HG03565 (cell line): ENCODE measurements around the gene RGMB.

Experiments used
- ATAC-seq: cut with Tn5 transposase; IDR thresholded peaks from one replicate; pipeline ENCODE4 v1.9.1; 2021; ENCODE audit warnings: mild to moderate bottlenecking, moderate library complexity; ENCODE audit not compliant: unreplicated experiment

Gene RGMB

GRCh38 chr5:98768160-98768959 lies 5.1 kb upstream of the RGMB start:
- peak; percentile 46 for ATAC-seq

- no peak for ATAC-seq
Measured at GRCh38 chr5:98768960-98769209, 4.6 kb upstream of the RGMB start.

GRCh38 chr5:98769210-98769958 lies 4.1 kb upstream of the RGMB start:
- ATAC-seq, result no peak

- no peak for ATAC-seq
Measured at GRCh38 chr5:98769959-98770208, 3.6 kb upstream of the RGMB start.

- no peak for ATAC-seq
Measured at GRCh38 chr5:98770209-98770910, 3.1 kb upstream of the RGMB start.

GRCh38 chr5:98770911-98771322 lies 2.5 kb upstream of the RGMB start:
- ATAC-seq, result no peak

- no peak for ATAC-seq
Measured at GRCh38 chr5:98771382-98772109, 1.9 kb upstream of the RGMB start.

- peak; percentile 10 for ATAC-seq
Measured at GRCh38 chr5:98772415-98773213, 849 bp upstream of the RGMB start.

- no peak for ATAC-seq
Measured at GRCh38 chr5:98773214-98773463, 324 bp upstream of the RGMB start.

GRCh38 chr5:98774192-98775033 lies 950 bp downstream of the RGMB start:
- ATAC-seq, result peak; percentile 24

GRCh38 chr5:98775246-98776065 lies 2.0 kb downstream of the RGMB start:
- ATAC-seq, result no peak

- no peak for ATAC-seq
Measured at GRCh38 chr5:98776066-98776705, 2.7 kb downstream of the RGMB start.

GRCh38 chr5:98777295-98777694 lies 3.8 kb downstream of the RGMB start:
- ATAC-seq, result no peak

GRCh38 chr5:98779264-98779877 lies 5.9 kb downstream of the RGMB start:
- ATAC-seq, result no peak

- no peak for ATAC-seq
Measured at GRCh38 chr5:98780390-98780789, 6.9 kb downstream of the RGMB start.

- no peak for ATAC-seq
Measured at GRCh38 chr5:98781520-98781919, 8.1 kb downstream of the RGMB start.

- ATAC-seq, result no peak
Measured at GRCh38 chr5:98781964-98782363, 8.5 kb downstream of the RGMB start.

- no peak for ATAC-seq
Measured at GRCh38 chr5:98783051-98783649, 9.7 kb downstream of the RGMB start.
